ENCODE results near the gene ABCB11.
"Not testable (repeated sequence)": the region's sequence is repeated elsewhere in the genome, so short reads cannot be mapped to it uniquely, and the experiment has no call there.

Gene ABCB11

GRCh38 chr2:168897449-168897848, 133.7 kb downstream of the ABCB11 start:
- Mint-ChIP-seq H3K4me3 (no peak overlapping the region), H3K27ac (no peak overlapping the region), H3K36me3 (ENCODE audit: low read depth) (no peaks in the 10 kb centered on the region), H3K27me3 (peaks cover 10% of the 10 kb centered on the region), H3K9me3 (no peaks in the 10 kb centered on the region), H3K4me1 (no peaks in the 10 kb centered on the region)
- DNase-seq (no peak), ATAC-seq (no peak)

GRCh38 chr2:168896783-168897182, 134.3 kb downstream of the ABCB11 start:
- no peak for DNase-seq
- Mint-ChIP-seq H3K4me1 (no peaks in the 10 kb centered on the region), H3K27me3 (peaks cover 13% of the 10 kb centered on the region), H3K4me3 (no peak overlapping the region), H3K36me3 (ENCODE audit: low read depth) (no peaks in the 10 kb centered on the region), H3K27ac (no peak overlapping the region), H3K9me3 (no peaks in the 10 kb centered on the region)
- no peak for ATAC-seq

GRCh38 chr2:168895771-168896170, 135.4 kb downstream of the ABCB11 start:
- Mint-ChIP-seq H3K27me3 (peaks cover 10% of the 10 kb centered on the region), H3K27ac (no peak overlapping the region), H3K4me3 (no peak overlapping the region), H3K4me1 (peaks cover 1% of the 10 kb centered on the region), H3K9me3 (no peaks in the 10 kb centered on the region), H3K36me3 (ENCODE audit: low read depth) (no peaks in the 10 kb centered on the region)
- DNase-seq (no peak), ATAC-seq (no peak)

- peaks cover 10% of the 10 kb centered on the region for H3K27me3 Mint-ChIP-seq
- no peak for ATAC-seq
- DNase-seq, result no peak
- no peaks in the 10 kb centered on the region for H3K9me3 Mint-ChIP-seq
- H3K27ac Mint-ChIP-seq, result no peak overlapping the region
- peaks cover 8% of the 10 kb centered on the region for H3K4me1 Mint-ChIP-seq
- H3K4me3 Mint-ChIP-seq, result no peak overlapping the region
- H3K36me3 Mint-ChIP-seq (ENCODE audit: low read depth), result peaks cover 3% of the 10 kb centered on the region
Measured at GRCh38 chr2:168894720-168895119, 136.4 kb downstream of the ABCB11 start.

- no peaks in the 10 kb centered on the region for H3K9me3 Mint-ChIP-seq
- no peak overlapping the region for H3K4me3 Mint-ChIP-seq
- H3K27ac Mint-ChIP-seq, result no peak overlapping the region
- ATAC-seq, result no peak
- H3K4me1 Mint-ChIP-seq, result peaks cover 11% of the 10 kb centered on the region
- DNase-seq, result no peak
- peaks cover 5% of the 10 kb centered on the region for H3K36me3 Mint-ChIP-seq (ENCODE audit: low read depth)
- H3K27me3 Mint-ChIP-seq, result peaks cover 9% of the 10 kb centered on the region
Measured at GRCh38 chr2:168894101-168894500, 137.0 kb downstream of the ABCB11 start.

- ATAC-seq (no peak), DNase-seq (no peak)
- Mint-ChIP-seq H3K27ac (no peak overlapping the region), H3K36me3 (ENCODE audit: low read depth) (peaks cover 14% of the 10 kb centered on the region), H3K9me3 (no peaks in the 10 kb centered on the region), H3K4me1 (peaks cover 12% of the 10 kb centered on the region), H3K27me3 (peaks cover 8% of the 10 kb centered on the region), H3K4me3 (no peak overlapping the region)
Measured at GRCh38 chr2:168892327-168892726, 138.8 kb downstream of the ABCB11 start.

- peak within 1 kb of the TSS; percentile 97 for H3K27ac Mint-ChIP-seq
- peaks cover 8% of the 10 kb centered on the region for H3K27me3 Mint-ChIP-seq
- no peaks in the 10 kb centered on the region for H3K9me3 Mint-ChIP-seq
- DNase-seq (peak; percentile 86), ATAC-seq (peak; percentile 99)
- peaks cover 19% of the 10 kb centered on the region for H3K36me3 Mint-ChIP-seq (ENCODE audit: low read depth)
- H3K4me3 Mint-ChIP-seq, result peak within 1 kb of the TSS; percentile 100
- peaks cover 12% of the 10 kb centered on the region for H3K4me1 Mint-ChIP-seq
Measured at GRCh38 chr2:168890006-168890782, 140.9 kb downstream of the ABCB11 start, which contains the start of gene SPC25. Gene SPC25 (minus strand): TSS chr2:168890430. CDS start chr2:168889519, 911 bp downstream.

- Mint-ChIP-seq H3K9me3 (no peaks in the 10 kb centered on the region), H3K4me1 (peaks cover 12% of the 10 kb centered on the region), H3K36me3 (ENCODE audit: low read depth) (peaks cover 23% of the 10 kb centered on the region), H3K27ac (peak overlapping the region; percentile 97), H3K4me3 (peak overlapping the region; percentile 100), H3K27me3 (peaks cover 8% of the 10 kb centered on the region)
- DNase-seq (no peak), ATAC-seq (no peak)
Measured at GRCh38 chr2:168889635-168890005, 141.5 kb downstream of the ABCB11 start.

- no peaks in the 10 kb centered on the region for H3K9me3 Mint-ChIP-seq
Measured at GRCh38 chr2:168884975-168885374, 146.1 kb downstream of the ABCB11 start.

GRCh38 chr2:168882163-168882562, 149.0 kb downstream of the ABCB11 start:
- not testable (repeated sequence) for H3K9me3 Mint-ChIP-seq, H3K27ac Mint-ChIP-seq, H3K4me1 Mint-ChIP-seq, DNase-seq, H3K4me3 Mint-ChIP-seq, ATAC-seq, H3K27me3 Mint-ChIP-seq
- H3K36me3 Mint-ChIP-seq (ENCODE audit: low read depth), result peaks cover 12% of the 10 kb centered on the region

More at GRCh38 chr2:168884975-168885374, 146.1 kb downstream of the ABCB11 start:
- ATAC-seq, result peak; percentile 78
- Mint-ChIP-seq H3K27ac (no peak overlapping the region), H3K4me1 (peaks cover 12% of the 10 kb centered on the region), H3K4me3 (no peak overlapping the region), H3K36me3 (ENCODE audit: low read depth) (peaks cover 24% of the 10 kb centered on the region), H3K27me3 (no peaks in the 10 kb centered on the region)
- DNase-seq, result no peak

- Mint-ChIP-seq H3K36me3 (ENCODE audit: low read depth) (peaks cover 18% of the 10 kb centered on the region), H3K9me3 (no peaks in the 10 kb centered on the region), H3K27ac (no peak overlapping the region), H3K4me1 (peaks cover 4% of the 10 kb centered on the region), H3K4me3 (no peak overlapping the region), H3K27me3 (no peaks in the 10 kb centered on the region)
- DNase-seq (no peak), ATAC-seq (no peak)
Measured at GRCh38 chr2:168874368-168875054, 156.6 kb downstream of the ABCB11 start.

- H3K9me3 Mint-ChIP-seq, H3K27ac Mint-ChIP-seq, ATAC-seq, H3K4me1 Mint-ChIP-seq, H3K27me3 Mint-ChIP-seq, DNase-seq, H3K4me3 Mint-ChIP-seq: not testable (repeated sequence)
- H3K36me3 Mint-ChIP-seq (ENCODE audit: low read depth), result peaks cover 19% of the 10 kb centered on the region
Measured at GRCh38 chr2:168870824-168871223, 160.3 kb downstream of the ABCB11 start.
